Body of pancreas (tissue), 4 donors: ENCODE results near the gene KRT23. TPM values are rescaled to one million over a fixed set of nuclear protein-coding genes. Genes with fewer than 3 reads are reported as not detected.

ENCODE experiments used
- ATAC-seq: fragments of 150-250 bp; one replicate; pipeline ENCODE4 v1.9.1; 2016
- DNase-seq, 4 donors: peaks; one replicate each; pipeline ENCODE4 v3.0.0-alpha.2; 2019
- H3K27ac ChIP-seq, 4 donors: fragments of 200-600 bp; sonication (generic); 1 replicate in 3 of 4; 2 replicates in 1 of 4; pipeline versions ENCODE4 v1.5.1 to v1.6.1; 2016 to 2019; ENCODE audit warnings: mild to moderate bottlenecking in 1 of 4, mixed read lengths in 1 of 4, moderate library complexity in 1 of 4
- H3K27me3 ChIP-seq, 2 donors: fragments of 200-600 bp; sonication (generic); one replicate each; pipeline ENCODE4 v1.6.0; 2016; ENCODE audit warnings: mild to moderate bottlenecking in 1 of 2
- H3K36me3 ChIP-seq, 2 donors: fragments of 200-600 bp; sonication (generic); replicated peaks in 1 of 2; 2 replicates each; pipeline ENCODE4 v1.5.1; 2016; ENCODE audit warnings: low read depth in 2 of 2; ENCODE audit not compliant: insufficient read depth in 1 of 2
- H3K4me1 ChIP-seq: fragments of 200-600 bp; sonication (generic); one replicate; pipeline ENCODE4 v1.6.0; 2016
- H3K4me3 ChIP-seq, 2 donors: fragments of 200-600 bp; sonication (generic); 1 replicate in 1 of 2; 2 replicates in 1 of 2; pipeline ENCODE4 v1.5.1; 2016 to 2019
- H3K9me3 ChIP-seq, 3 donors: fragments of 200-600 bp; sonication (generic); 1 replicate in 2 of 3; 2 replicates in 1 of 3; pipeline ENCODE4 v1.5.1; 2016
- POLR2A ChIP-seq, 3 donors: fragments of 450-650 bp; IDR thresholded peaks; one replicate each; pipeline ENCODE4 v1.6.1; 2016; ENCODE audit warnings: antibody characterized with exemption in 3 of 3, mild to moderate bottlenecking in 2 of 3
- WGBS, 2 donors: methylation state at CpG; one replicate each; pipeline ENCODE4 v1.1.5; 2017; 5-methylcytosine and 5-hydroxymethylcytosine counted together
- intact Hi-C: fragments of 100-400 bp; cut with DNase I; formaldehyde crosslinking; loops from one replicate; pipeline ENCODE4 v1.15.1; 2023
- total RNA-seq, 2 donors: library from RNA; depleted of rRNA; stranded (reverse); fragments of >200 nt; gene quantifications; one replicate each; pipeline ENCODE4 v1.1.0, GENCODE V29; 2016
- TF ChIP-seq, protein P1 (sequence below), 7 experiments: fragments of 450-650 bp in 4 of 7; fragments of 200-600 bp in 3 of 7; sonication (generic) in 3 of 7; IDR thresholded peaks; one replicate each; pipeline ENCODE4 v1.5.1; 2016 to 2019; ENCODE audit warnings: antibody characterized with exemption in 7 of 7

The KRT23 gene
- total RNA-seq, 2 donors from 2014 or later, result 2.3 to 9.6 TPM

DNA sequence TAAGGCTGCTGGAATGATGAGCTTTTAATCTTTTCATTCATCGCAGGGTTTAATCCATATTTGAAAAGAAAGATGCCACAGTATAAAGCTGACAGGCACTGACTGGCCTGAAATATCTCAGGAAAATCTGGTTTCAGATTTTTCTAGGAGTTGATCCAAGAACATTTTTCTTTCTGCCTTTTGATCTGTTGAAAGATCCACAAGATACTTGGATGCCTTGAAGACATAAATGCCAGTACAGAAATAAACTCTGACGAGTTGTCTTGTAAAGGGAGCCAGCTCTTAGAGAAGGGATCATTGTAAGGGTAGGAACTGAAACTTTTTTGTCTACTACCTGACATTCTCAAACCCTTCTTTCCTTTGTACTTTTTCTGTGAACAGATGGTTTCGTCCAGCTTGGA, 27.0 kb downstream of the KRT23 start:
- Histone ChIP-seq H3K4me3 (no peak overlapping the region), H3K36me3 (no peaks in the 10 kb centered on the region), H3K9me3 (no peaks in the 10 kb centered on the region), H3K27me3 (no peaks in the 10 kb centered on the region), H3K4me1 (no peaks in the 10 kb centered on the region), H3K27ac (no peak overlapping the region)
- TF ChIP-seq, protein P1, sequence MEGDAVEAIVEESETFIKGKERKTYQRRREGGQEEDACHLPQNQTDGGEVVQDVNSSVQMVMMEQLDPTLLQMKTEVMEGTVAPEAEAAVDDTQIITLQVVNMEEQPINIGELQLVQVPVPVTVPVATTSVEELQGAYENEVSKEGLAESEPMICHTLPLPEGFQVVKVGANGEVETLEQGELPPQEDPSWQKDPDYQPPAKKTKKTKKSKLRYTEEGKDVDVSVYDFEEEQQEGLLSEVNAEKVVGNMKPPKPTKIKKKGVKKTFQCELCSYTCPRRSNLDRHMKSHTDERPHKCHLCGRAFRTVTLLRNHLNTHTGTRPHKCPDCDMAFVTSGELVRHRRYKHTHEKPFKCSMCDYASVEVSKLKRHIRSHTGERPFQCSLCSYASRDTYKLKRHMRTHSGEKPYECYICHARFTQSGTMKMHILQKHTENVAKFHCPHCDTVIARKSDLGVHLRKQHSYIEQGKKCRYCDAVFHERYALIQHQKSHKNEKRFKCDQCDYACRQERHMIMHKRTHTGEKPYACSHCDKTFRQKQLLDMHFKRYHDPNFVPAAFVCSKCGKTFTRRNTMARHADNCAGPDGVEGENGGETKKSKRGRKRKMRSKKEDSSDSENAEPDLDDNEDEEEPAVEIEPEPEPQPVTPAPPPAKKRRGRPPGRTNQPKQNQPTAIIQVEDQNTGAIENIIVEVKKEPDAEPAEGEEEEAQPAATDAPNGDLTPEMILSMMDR (IDR thresholded peaks at IDR 0.05), result no peak
- no peak for TF ChIP-seq POLR2A (IDR thresholded peaks at IDR 0.05)
- intact Hi-C loops, result loop anchor here (5.0 kb wide), 1 partner anchor 747 kb away; no protein-coding TSS in a partner anchor
- 56 to 60% methylated on average over 3 of the region's 3 CpGs for WGBS, 2 donors
- ATAC-seq (no peak), DNase-seq (no peak)

DNA sequence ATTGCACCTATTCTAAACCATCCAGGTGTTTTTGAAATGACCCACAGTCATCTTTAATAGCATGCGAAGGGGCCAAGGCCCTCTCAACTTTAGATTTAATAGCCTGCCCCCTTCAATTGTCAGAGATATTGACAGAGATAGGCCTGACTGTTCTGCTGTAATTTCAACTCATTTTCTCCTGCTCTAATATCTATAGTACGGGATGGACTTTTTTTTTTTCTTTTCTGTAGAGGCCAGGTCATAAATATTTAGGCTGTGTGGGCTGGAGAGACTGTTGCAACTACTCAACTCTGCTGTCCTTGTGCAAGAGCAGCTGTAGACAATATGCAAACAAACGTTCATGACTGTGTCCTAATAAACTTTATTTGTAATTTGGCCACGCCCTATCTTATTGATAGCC, 27.7 kb downstream of the KRT23 start:
- ATAC-seq, result no peak

DNA sequence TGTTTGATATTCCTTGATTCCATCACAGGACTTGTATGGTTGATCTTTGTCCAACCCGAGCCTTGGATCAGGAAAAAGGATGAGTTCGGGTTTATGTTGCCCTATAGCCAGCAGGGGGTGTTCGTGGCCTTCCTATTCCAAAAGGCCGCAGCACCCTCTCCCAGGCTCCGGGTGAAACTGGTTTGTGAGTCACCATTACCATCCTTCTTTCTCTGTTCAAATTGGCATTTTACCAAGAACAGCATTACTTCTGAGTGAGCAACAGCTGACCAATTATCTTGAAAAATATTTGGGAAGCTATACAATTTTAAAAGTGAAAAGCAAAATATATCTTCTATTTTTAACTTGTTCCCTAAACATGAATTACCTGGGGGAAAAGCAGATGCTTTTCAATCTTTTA, 28.1 kb downstream of the KRT23 start:
- Histone ChIP-seq H3K4me1 (no peaks in the 10 kb centered on the region), H3K36me3 (no peaks in the 10 kb centered on the region), H3K4me3 (no peak overlapping the region), H3K9me3 (no peaks in the 10 kb centered on the region), H3K27ac (no peak overlapping the region), H3K27me3 (no peaks in the 10 kb centered on the region)
- no peak for TF ChIP-seq POLR2A (IDR thresholded peaks at IDR 0.05)
- TF ChIP-seq, protein P1 (IDR thresholded peaks at IDR 0.05), result peak; percentile 2 to 82 (median 81)
- WGBS, 2 donors, result 1% methylated on average over 5 of the region's 5 CpGs
- ATAC-seq (peak; percentile 97), DNase-seq (peak; percentile 79 to 88 (median 83))
- intact Hi-C loops, result no loop called here

More for the DNA sequence above, 27.7 kb downstream of the KRT23 start:
- TF ChIP-seq, protein P1 (IDR thresholded peaks at IDR 0.05), result no peak
- no peak for TF ChIP-seq POLR2A (IDR thresholded peaks at IDR 0.05)
- 28 to 38% methylated on average over 4 of the region's 4 CpGs for WGBS, 2 donors
- Histone ChIP-seq H3K4me3 (no peak overlapping the region), H3K4me1 (no peaks in the 10 kb centered on the region), H3K36me3 (no peaks in the 10 kb centered on the region), H3K27me3 (no peaks in the 10 kb centered on the region), H3K9me3 (no peaks in the 10 kb centered on the region), H3K27ac (no peak overlapping the region)
- no peak for DNase-seq
- intact Hi-C loops, result loop anchor here (5.0 kb wide), 1 partner anchor 748 kb away; no protein-coding TSS in a partner anchor

DNA sequence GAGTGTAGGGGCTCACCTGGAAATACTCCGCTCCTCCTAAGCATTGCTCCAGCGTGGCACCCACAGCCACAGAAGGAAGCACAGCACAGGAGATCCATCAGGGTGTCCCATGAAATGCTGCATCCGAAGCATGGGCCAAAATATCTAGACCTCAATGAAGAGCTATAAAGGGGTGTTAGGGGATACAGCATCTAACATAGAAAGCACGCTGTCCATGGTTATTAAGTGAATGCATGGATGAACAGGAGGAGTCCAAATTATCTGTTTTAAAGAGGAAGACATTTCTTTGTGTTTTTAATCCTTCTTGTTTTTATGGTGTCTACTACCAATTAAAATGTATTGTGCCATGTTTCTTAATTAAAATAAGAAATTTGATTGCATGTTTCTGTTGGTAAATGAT, 30.8 kb downstream of the KRT23 start:
- Histone ChIP-seq H3K9me3 (no peaks in the 10 kb centered on the region), H3K27me3 (no peaks in the 10 kb centered on the region), H3K4me3 (no peak overlapping the region), H3K4me1 (no peaks in the 10 kb centered on the region), H3K27ac (no peak overlapping the region), H3K36me3 (no peaks in the 10 kb centered on the region)
- no peak for ATAC-seq
- TF ChIP-seq, protein P1 (IDR thresholded peaks at IDR 0.05), result no peak
- TF ChIP-seq POLR2A (IDR thresholded peaks at IDR 0.05), result no peak
- no peak for DNase-seq
- intact Hi-C loops, result no loop called here
- 62 to 72% methylated on average over 4 of the region's 4 CpGs for WGBS, 2 donors

DNA sequence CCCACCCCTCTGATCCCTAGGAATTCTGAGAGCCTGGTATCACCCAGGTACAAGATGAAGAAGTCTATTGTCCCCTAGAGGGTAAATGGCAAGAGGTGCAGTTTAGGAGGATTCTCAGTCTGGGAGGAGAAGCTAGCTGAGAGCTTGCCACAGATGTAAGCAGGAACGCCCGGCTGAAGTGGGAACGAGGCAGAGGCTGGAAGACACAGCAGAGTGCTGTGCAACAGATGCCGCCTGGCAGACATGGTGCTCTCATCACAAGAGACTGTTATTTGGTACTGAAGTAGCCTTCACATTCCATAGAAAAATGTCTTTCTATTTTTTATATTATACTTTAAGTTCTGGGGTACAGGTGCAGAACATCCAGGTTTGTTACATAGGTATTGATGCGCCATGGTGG, 32.1 kb downstream of the KRT23 start:
- Histone ChIP-seq H3K27ac (no peak overlapping the region), H3K9me3 (no peaks in the 10 kb centered on the region), H3K36me3 (no peaks in the 10 kb centered on the region), H3K4me3 (no peak overlapping the region), H3K27me3 (no peaks in the 10 kb centered on the region), H3K4me1 (no peaks in the 10 kb centered on the region)
- no peak for TF ChIP-seq POLR2A (IDR thresholded peaks at IDR 0.05)
- TF ChIP-seq, protein P1 (IDR thresholded peaks at IDR 0.05), result no peak
- intact Hi-C loops, result no loop called here
- 64 to 72% methylated on average over 5 of the region's 5 CpGs for WGBS, 2 donors
- DNase-seq, result no peak
- no peak for ATAC-seq
